Adrenal gland (tissue), 12 donors: ENCODE results near the gene NUDT3. TPM values are rescaled to one million over a fixed set of nuclear protein-coding genes. Genes with fewer than 3 reads are reported as not detected.

Experiments
- DNase-seq, 7 donors: peaks; one replicate each; pipeline ENCODE4 v3.0.0-alpha.2; 2019 to 2020
- H3K27ac ChIP-seq, 5 donors: fragments of 200-600 bp; sonication (generic) in 4 of 5; 1 replicate in 3 of 5; 2 replicates in 2 of 5; pipeline versions ENCODE4 v1.5.1 to v1.8.0; 2016 to 2020; ENCODE audit warnings: mild to moderate bottlenecking in 1 of 5
- H3K27me3 ChIP-seq: fragments of 200-600 bp; 2 replicates; pipeline ENCODE4 v1.8.0; 2021
- H3K36me3 ChIP-seq, 2 donors: fragments of 200-600 bp; replicated peaks in 1 of 2; 1 replicate in 1 of 2; 2 replicates in 1 of 2; pipeline versions ENCODE4 v1.5.1 to v1.8.0; 2018 to 2022
- H3K4me1 ChIP-seq, 2 donors: fragments of 200-600 bp; replicated peaks in 1 of 2; 1 replicate in 1 of 2; 2 replicates in 1 of 2; pipeline versions ENCODE4 v1.5.1 to v1.8.0; 2018 to 2021
- H3K4me3 ChIP-seq, 4 donors: fragments of 200-600 bp; sonication (generic) in 3 of 4; one replicate each; pipeline ENCODE4 v1.5.1; 2016 to 2018
- H3K9me3 ChIP-seq, 3 donors: fragments of 200-600 bp; sonication (generic) in 1 of 3; replicated peaks in 1 of 3; 1 replicate in 2 of 3; 2 replicates in 1 of 3; pipeline versions ENCODE4 v1.5.1 to v1.8.0; 2016 to 2021
- CTCF ChIP-seq, 6 experiments: fragments of 450-650 bp in 4 of 6; fragments of 200-600 bp in 2 of 6; sonication (generic) in 1 of 6; IDR thresholded peaks; 1 replicate in 5 of 6; 2 replicates in 1 of 6; pipeline versions ENCODE4 v1.5.1 to v1.8.0; 2016 to 2021; ENCODE audit warnings: antibody characterized with exemption in 6 of 6, mild to moderate bottlenecking in 2 of 6, moderate library complexity in 1 of 6
- POLR2A ChIP-seq, 2 donors: fragments of 450-650 bp; IDR thresholded peaks; one replicate each; pipeline ENCODE4 v1.6.1; 2017; ENCODE audit warnings: antibody characterized with exemption in 2 of 2, mild to moderate bottlenecking in 2 of 2, moderate library complexity in 1 of 2
- WGBS, 4 donors: extraction: QIAGEN DNeasy Blood & Tissue Kit in 2 of 4; methylation state at CpG; one replicate each; pipeline versions ENCODE4 v1.1.5 to v1.1.7; 2013 to 2017; 5-methylcytosine and 5-hydroxymethylcytosine counted together
- intact Hi-C, 2 donors: fragments of 100-400 bp; cut with DNase I; formaldehyde crosslinking; loops; one replicate each; pipeline versions ENCODE4 v1.14.1 to v1.15.0; 2022 to 2023
- polyA plus RNA-seq, 3 donors: library from polyadenylated mRNA; stranded (reverse); fragments of 200-250 nt in 2 of 3; fragments of 350-450 nt in 1 of 3; fragmentation: Illumina TruSeq in 1 of 3; extraction: RNeasy Lipid Tissue Mini Kit (QIAGEN cat#74804) in 1 of 3; gene quantifications; one replicate each; pipeline ENCODE4 v1.2.3, GENCODE V29; 2013 to 2014
- total RNA-seq, 9 donors: library from RNA; depleted of rRNA in 4 of 9; stranded (reverse); fragments of >200 nt in 4 of 9; fragments of 120-200 nt in 1 of 9; fragmentation: NEBNext Ultra II Directional in 1 of 9; extraction: Animal tissue kit (Norgen Biotek cat#: 25700) in 1 of 9; gene quantifications; one replicate each; pipeline versions ENCODE4 v1.1.0 to v1.2.4, GENCODE V29; 2013 to 2023
- donor health status: healthy with polysubstance abuse.
- donor health status: Bipolar disorder and iron deficiency.
- donor health status: DM: yes; HTN: yes; CAD: no.
- donor health status: DM: no; HTN: no; CAD: no.
- donor health status: DM: no; HTN: no; CAD: no.
- donor health status: DM: yes; HTN: yes; CAD: no.

NUDT3 gene
- total and polyA plus RNA-seq, 12 donors = 18.2 to 56.3 (median 40.9) TPM

- WGBS, 4 donors = 55 to 75% (median 64%) methylated on average over 4 of the region's 4 CpGs
Measured at GRCh38 chr6:34438705-34439104, 46.2 kb upstream of the NUDT3 start.

DNA sequence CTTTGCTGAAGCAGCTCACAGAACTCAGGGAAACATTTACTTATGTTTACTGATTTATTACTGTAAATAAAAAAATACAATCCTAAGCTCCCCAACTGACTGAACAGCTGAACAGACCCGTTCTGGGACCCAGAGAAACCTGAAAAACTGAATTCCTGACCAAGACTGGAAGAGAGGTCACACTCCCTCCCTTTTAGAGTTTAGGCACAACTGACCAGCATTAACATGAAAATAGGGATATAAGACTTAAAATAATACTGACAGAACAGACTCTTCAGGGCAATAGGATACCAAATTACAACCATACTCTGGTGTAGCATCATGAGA is 45.1 kb upstream of the NUDT3 start:
- H3K27ac ChIP-seq = no peak overlapping the region
- H3K27me3 ChIP-seq = no peaks in the 10 kb centered on the region
- intact Hi-C loops = no loop called here
- TF ChIP-seq CTCF (IDR thresholded peaks at IDR 0.05) = no peak
- TF ChIP-seq POLR2A (IDR thresholded peaks at IDR 0.05) = no peak
- H3K36me3 ChIP-seq = no peaks in the 10 kb centered on the region
- DNase-seq = no peak
- H3K4me1 ChIP-seq = no peaks in the 10 kb centered on the region
- 66 to 92% (median 81%) methylated on average over 1 of the region's 1 CpG for WGBS, 4 donors
- no peaks in the 10 kb centered on the region for H3K9me3 ChIP-seq
- no peak overlapping the region for H3K4me3 ChIP-seq

More at GRCh38 chr6:34438705-34439104, 46.2 kb upstream of the NUDT3 start:
- intact Hi-C loops = no loop called here
- no peaks in the 10 kb centered on the region for H3K4me1 ChIP-seq
- H3K36me3 ChIP-seq = no peaks in the 10 kb centered on the region
- no peak overlapping the region for H3K27ac ChIP-seq
- no peaks in the 10 kb centered on the region for H3K9me3 ChIP-seq
- TF ChIP-seq POLR2A (IDR thresholded peaks at IDR 0.05) (no peak), CTCF (IDR thresholded peaks at IDR 0.05) (no peak)
- H3K27me3 ChIP-seq = no peaks in the 10 kb centered on the region
- H3K4me3 ChIP-seq = no peak overlapping the region
- DNase-seq = no peak

DNA sequence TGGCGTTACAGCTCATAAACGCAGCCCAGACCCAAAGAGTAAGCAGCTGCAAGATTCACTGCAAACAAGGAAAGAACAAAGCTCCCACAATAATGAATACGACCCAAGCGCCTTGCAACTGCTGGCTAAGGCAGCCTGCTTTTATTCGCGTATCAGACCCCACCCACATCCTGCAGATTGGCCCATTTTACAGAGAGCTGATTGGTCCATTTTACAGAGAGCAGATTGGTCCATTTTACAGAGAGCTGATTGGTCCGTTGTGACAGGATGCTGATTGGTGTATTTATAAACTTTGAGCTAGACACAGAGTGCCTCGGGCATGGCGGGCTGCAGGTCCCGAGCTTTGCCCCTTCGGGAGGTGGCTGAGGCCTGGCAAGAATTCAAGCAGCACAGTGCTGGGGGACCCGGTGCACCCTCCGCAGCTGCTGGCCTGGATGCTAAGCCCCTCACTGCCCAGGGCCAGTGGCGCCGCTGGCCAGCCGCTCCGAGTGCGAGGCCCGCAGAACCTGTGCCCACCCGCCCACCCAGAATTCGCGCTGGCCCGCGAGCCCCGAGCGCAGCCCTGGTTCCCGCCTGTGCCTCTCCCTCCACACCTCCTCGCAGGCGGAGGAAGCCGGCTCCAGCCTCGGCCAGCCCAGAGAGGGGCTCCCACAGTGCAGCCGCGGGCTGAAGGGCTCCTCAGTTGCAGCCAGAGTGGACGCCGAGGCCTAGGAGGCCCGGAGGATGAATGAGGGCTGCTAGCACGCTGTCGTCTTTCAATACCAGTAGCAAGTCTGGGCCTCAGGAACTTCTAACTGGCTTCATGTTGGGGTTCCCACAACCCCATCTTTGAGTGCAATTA is 44.6 kb upstream of the NUDT3 start:
- H3K27ac ChIP-seq = no peak overlapping the region
- no peak overlapping the region for H3K4me3 ChIP-seq
- WGBS, 4 donors = 92 to 94% (median 93%) methylated on average over 5 to 38 of the region's 38 CpGs
- intact Hi-C loops = no loop called here
- H3K4me1 ChIP-seq = no peaks in the 10 kb centered on the region
- H3K36me3 ChIP-seq = no peaks in the 10 kb centered on the region
- no peaks in the 10 kb centered on the region for H3K27me3 ChIP-seq
- DNase-seq = no peak
- TF ChIP-seq CTCF (IDR thresholded peaks at IDR 0.05) (no peak), POLR2A (IDR thresholded peaks at IDR 0.05) (no peak)
- H3K9me3 ChIP-seq = no peaks in the 10 kb centered on the region

DNA sequence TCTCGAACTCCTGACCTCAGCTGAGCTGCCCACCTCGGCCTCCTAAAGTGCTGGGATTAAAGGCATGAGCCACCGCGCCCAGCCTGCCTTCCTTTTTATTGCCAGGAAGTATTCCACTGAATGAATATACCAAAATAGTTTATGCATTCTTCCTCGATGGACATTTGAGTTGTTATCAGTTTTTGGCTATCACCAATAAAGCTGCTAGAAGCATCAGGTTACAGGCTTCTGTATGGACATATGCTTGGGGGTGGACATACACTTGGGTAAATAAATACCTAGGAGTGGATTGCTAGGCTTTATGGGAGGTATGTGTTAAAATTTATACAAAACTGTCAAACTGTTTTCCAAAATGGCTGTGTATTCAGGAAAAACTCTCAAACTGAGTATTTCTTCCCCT is 43.4 kb upstream of the NUDT3 start:
- intact Hi-C loops = no loop called here

More for the DNA sequence above, 43.4 kb upstream of the NUDT3 start:
- Histone ChIP-seq H3K4me1 (no peaks in the 10 kb centered on the region), H3K36me3 (no peaks in the 10 kb centered on the region), H3K27ac (no peak overlapping the region), H3K27me3 (no peaks in the 10 kb centered on the region), H3K9me3 (no peaks in the 10 kb centered on the region), H3K4me3 (no peak overlapping the region)
- DNase-seq = no peak
- 70 to 77% (median 73%) methylated on average over 5 of the region's 5 CpGs for WGBS, 4 donors
- TF ChIP-seq CTCF (IDR thresholded peaks at IDR 0.05) (no peak), POLR2A (IDR thresholded peaks at IDR 0.05) (no peak)
